Hepatocyte (in vitro differentiated cells): Measurements from ENCODE around the gene CHSY3. TPM values are rescaled to one million over a fixed set of nuclear protein-coding genes. Genes with fewer than 3 reads are reported as not detected.

Experiments used
- DNase-seq: peaks from one replicate; pipeline ENCODE4 v3.0.0-alpha.2; 2016; ENCODE audit warnings: low spot score
- H2AFZ ChIP-seq: fragments of 200-600 bp; sonication (generic); 2 replicates; pipeline ENCODE4 v1.6.0; 2016; ENCODE audit warnings: antibody characterized with exemption, mild to moderate bottlenecking
- H3K27ac ChIP-seq: fragments of 200-600 bp; sonication (generic); 2 replicates; pipeline ENCODE4 v1.5.1; 2016; ENCODE audit warnings: mild to moderate bottlenecking
- H3K27me3 ChIP-seq: fragments of 200-600 bp; sonication (generic); 2 replicates; pipeline ENCODE4 v1.6.1; 2016
- H3K36me3 ChIP-seq: fragments of 200-600 bp; sonication (generic); replicated peaks from 2 replicates; pipeline ENCODE4 v1.5.1; 2016; ENCODE audit warnings: low read depth; ENCODE audit not compliant: insufficient read depth
- H3K4me1 ChIP-seq: fragments of 200-600 bp; sonication (generic); 2 replicates; pipeline ENCODE4 v1.5.1; 2016; ENCODE audit warnings: mild to moderate bottlenecking, moderate library complexity; ENCODE audit not compliant: insufficient read depth
- H3K4me2 ChIP-seq: fragments of 200-600 bp; sonication (generic); 2 replicates; pipeline ENCODE4 v1.6.0; 2016
- H3K4me3 ChIP-seq: fragments of 200-600 bp; sonication (generic); 2 replicates; pipeline ENCODE4 v1.5.1; 2016; ENCODE audit warnings: mild to moderate bottlenecking
- H3K79me2 ChIP-seq: fragments of 200-600 bp; sonication (generic); 2 replicates; pipeline ENCODE4 v1.6.0; 2017; ENCODE audit warnings: mild to moderate bottlenecking
- H3K9me2 ChIP-seq: fragments of 200-600 bp; sonication (generic); replicated peaks from 2 replicates; pipeline ENCODE4 v1.6.0; 2017; ENCODE audit warnings: mild to moderate bottlenecking; ENCODE audit not compliant: insufficient read depth
- H3K9me3 ChIP-seq: fragments of 200-600 bp; sonication (generic); 2 replicates; pipeline ENCODE4 v1.5.1; 2016; ENCODE audit warnings: low read depth, mild to moderate bottlenecking
- H4K20me1 ChIP-seq: fragments of 200-600 bp; sonication (generic); 2 replicates; pipeline ENCODE4 v1.6.0; 2016; ENCODE audit warnings: mild to moderate bottlenecking; ENCODE audit not compliant: insufficient read depth, poor library complexity, severe bottlenecking
- CTCF ChIP-seq: fragments of 200-600 bp; sonication (generic); IDR thresholded peaks from 2 replicates; pipeline ENCODE4 v1.5.1; 2016; ENCODE audit warnings: antibody characterized with exemption, mild to moderate bottlenecking; ENCODE audit not compliant: poor library complexity
- EZH2 ChIP-seq: fragments of 200-600 bp; sonication (generic); IDR thresholded peaks from 2 replicates; pipeline ENCODE4 v1.6.1; 2016; ENCODE audit warnings: antibody characterized with exemption, mild to moderate bottlenecking, borderline replicate concordance
- EZH2phosphoT487 ChIP-seq: fragments of 200-600 bp; sonication (generic); IDR thresholded peaks from one replicate; pipeline ENCODE4 v1.6.1; 2018; ENCODE audit warnings: antibody characterized with exemption, mild to moderate bottlenecking, low read depth, moderate library complexity; ENCODE audit not compliant: unreplicated experiment, severe bottlenecking
- WGBS: methylation state at CpG from one replicate; pipeline ENCODE4 v1.1.6; 2016; ENCODE audit warnings: low lambda C conversion rate; ENCODE audit errors: missing lambda C conversion rate; 5-methylcytosine and 5-hydroxymethylcytosine counted together
- polyA plus RNA-seq: library from polyadenylated mRNA; unstranded; fragments of >200 nt; fragmentation: Nextera tagmentation; extraction: Ambion mirVana; gene quantifications from 2 replicates; pipeline ENCODE4 v1.2.1, GENCODE V29; 2016
- total RNA-seq: library from RNA; depleted of rRNA; stranded (reverse); fragments of >200 nt; gene quantifications from 2 replicates; pipeline ENCODE4 v1.2.3, GENCODE V29; 2014

The CHSY3 gene
- total and polyA plus RNA-seq, 2 experiments from 2014 or later = 16.0 to 22.4 TPM

GRCh38 chr5:130112246-130112645 lies 208.0 kb downstream of the CHSY3 start:
- H3K4me1 ChIP-seq = peaks cover 19% of the 10 kb centered on the region
- no peak overlapping the region for H3K4me3 ChIP-seq
- no peak overlapping the region for H2AFZ ChIP-seq
- H3K27me3 ChIP-seq = no peaks in the 10 kb centered on the region
- H3K4me2 ChIP-seq = peak overlapping the region; percentile 4
- no peak for DNase-seq
- H3K9me2 ChIP-seq = no peaks in the 10 kb centered on the region
- H3K79me2 ChIP-seq = no peaks in the 10 kb centered on the region
- H3K27ac ChIP-seq = no peak overlapping the region
- 69% methylated on average over 4 of the region's 4 CpGs for WGBS
- TF ChIP-seq CTCF = no peak
- no peak for TF ChIP-seq EZH2
- no peak for TF ChIP-seq EZH2phosphoT487
- no peaks in the 10 kb centered on the region for H3K9me3 ChIP-seq
- H3K36me3 ChIP-seq = no peaks in the 10 kb centered on the region
- no peaks in the 10 kb centered on the region for H4K20me1 ChIP-seq

- Histone ChIP-seq H3K36me3 (no peaks in the 10 kb centered on the region), H3K9me2 (no peaks in the 10 kb centered on the region), H3K4me1 (peaks cover 19% of the 10 kb centered on the region), H3K27ac (no peak overlapping the region), H3K4me2 (no peak overlapping the region), H3K9me3 (no peaks in the 10 kb centered on the region), H4K20me1 (no peaks in the 10 kb centered on the region), H2AFZ (no peak overlapping the region), H3K4me3 (no peak overlapping the region), H3K27me3 (no peaks in the 10 kb centered on the region), H3K79me2 (no peaks in the 10 kb centered on the region)
- TF ChIP-seq CTCF = no peak
- no peak for TF ChIP-seq EZH2phosphoT487
- TF ChIP-seq EZH2 = no peak
- DNase-seq = no peak
- 89% methylated on average over 8 of the region's 8 CpGs for WGBS
Observed at GRCh38 chr5:130115686-130116085, 211.4 kb downstream of the CHSY3 start.

- H2AFZ ChIP-seq = no peak overlapping the region
- no peaks in the 10 kb centered on the region for H3K79me2 ChIP-seq
- TF ChIP-seq EZH2phosphoT487 = no peak
- no peak for TF ChIP-seq EZH2
- no peak for TF ChIP-seq CTCF
- peaks cover 15% of the 10 kb centered on the region for H3K4me1 ChIP-seq
- H4K20me1 ChIP-seq = no peaks in the 10 kb centered on the region
- H3K4me2 ChIP-seq = no peak overlapping the region
- no peaks in the 10 kb centered on the region for H3K36me3 ChIP-seq
- 87% methylated on average over 5 of the region's 5 CpGs for WGBS
- H3K27me3 ChIP-seq = no peaks in the 10 kb centered on the region
- H3K9me2 ChIP-seq = no peaks in the 10 kb centered on the region
- H3K9me3 ChIP-seq = no peaks in the 10 kb centered on the region
- no peak for DNase-seq
- no peak overlapping the region for H3K4me3 ChIP-seq
- H3K27ac ChIP-seq = no peak overlapping the region
Observed at GRCh38 chr5:130116462-130116861, 212.2 kb downstream of the CHSY3 start.

- 92% methylated on average over 1 of the region's 1 CpG for WGBS
- Histone ChIP-seq H3K4me3 (no peak overlapping the region), H3K4me2 (no peak overlapping the region), H3K79me2 (peaks cover 1% of the 10 kb centered on the region), H3K27ac (no peak overlapping the region), H3K4me1 (peaks cover 14% of the 10 kb centered on the region), H3K9me3 (no peaks in the 10 kb centered on the region), H3K36me3 (no peaks in the 10 kb centered on the region), H3K9me2 (no peaks in the 10 kb centered on the region), H4K20me1 (no peaks in the 10 kb centered on the region), H3K27me3 (no peaks in the 10 kb centered on the region), H2AFZ (no peak overlapping the region)
- TF ChIP-seq EZH2phosphoT487 (no peak), CTCF (no peak), EZH2 (no peak)
- DNase-seq = no peak
Observed at GRCh38 chr5:130116972-130117371, 212.7 kb downstream of the CHSY3 start.
